ENCODE results near the gene MDH1.
"Not testable (repeated sequence)": the region's sequence is repeated elsewhere in the genome, so short reads cannot be mapped to it uniquely, and the experiment has no call there.

MDH1 gene

DNA sequence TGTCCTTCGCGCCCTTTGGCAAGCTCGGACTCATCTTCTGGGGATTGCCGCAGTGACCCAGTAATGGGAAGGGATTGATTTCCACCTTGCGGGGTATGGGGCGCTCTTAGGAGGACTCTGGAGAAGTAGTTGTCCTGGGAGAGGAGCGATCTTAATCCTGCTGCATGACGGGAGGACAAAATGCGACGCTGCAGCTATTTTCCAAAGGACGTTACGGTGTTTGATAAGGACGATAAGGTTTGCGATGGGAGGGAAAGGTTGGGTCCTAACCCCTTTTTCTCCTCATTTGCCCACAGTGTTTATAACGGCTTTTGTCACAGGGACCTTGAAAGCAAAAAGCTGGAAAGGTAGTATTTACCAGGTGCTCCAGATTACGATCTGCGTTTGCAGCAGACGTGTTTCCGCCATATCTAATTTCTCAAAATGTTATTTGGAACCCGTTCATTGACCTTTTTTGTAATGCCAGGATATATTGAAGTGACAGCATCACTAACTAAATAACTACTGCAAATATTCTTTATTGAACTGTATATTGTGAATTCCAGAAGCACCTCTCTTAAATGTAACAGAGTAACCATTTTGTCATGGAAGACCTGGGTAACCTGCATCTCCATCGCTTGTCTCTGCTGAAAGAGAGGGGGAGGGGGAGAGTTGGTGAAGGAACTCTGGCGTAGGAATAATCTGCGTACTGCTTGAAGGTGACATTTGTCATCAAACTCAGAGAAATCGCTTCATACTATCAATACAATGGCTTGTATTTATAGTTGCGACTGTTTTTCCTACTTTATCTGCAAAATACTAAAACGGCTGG lies 590 bp downstream of the MDH1 start:
- DNase-seq, result no peak

DNA sequence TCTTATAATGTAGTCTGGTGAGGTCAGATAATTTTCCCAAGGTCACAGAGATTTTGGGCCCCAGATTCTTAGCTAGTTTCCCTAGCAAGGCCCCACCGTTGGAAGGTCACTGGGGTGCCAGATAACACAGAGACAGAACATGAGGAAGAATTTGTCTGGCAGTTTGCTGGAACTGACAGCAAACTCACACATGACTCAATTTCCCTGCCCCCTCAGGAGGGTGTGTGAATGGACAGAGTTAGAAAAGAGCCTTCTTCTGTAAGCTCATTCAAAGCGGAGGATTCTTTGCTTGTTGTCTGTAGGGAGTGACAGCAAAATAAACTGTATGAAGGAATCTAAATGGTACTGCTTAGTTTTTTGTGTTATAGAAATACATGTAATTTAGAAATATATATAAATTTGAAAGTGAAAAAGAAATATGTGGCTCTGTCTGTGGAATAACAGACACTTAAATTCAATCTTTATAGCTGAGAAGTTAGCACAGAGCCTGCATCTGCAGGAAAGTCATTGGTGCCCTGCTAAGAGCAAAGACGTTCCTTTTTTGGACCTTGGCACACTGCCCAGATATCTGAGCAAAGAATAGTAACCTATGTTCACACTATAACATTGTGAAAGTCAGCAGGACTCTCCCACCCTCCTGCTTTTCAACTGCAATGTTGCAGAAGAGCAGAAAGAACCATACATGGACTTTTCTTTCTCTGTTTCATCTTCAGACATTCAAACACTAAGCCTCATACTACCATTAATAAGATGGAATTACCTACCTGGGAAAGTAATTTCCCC lies 2.1 kb downstream of the MDH1 start:
- no peak for DNase-seq

DNA sequence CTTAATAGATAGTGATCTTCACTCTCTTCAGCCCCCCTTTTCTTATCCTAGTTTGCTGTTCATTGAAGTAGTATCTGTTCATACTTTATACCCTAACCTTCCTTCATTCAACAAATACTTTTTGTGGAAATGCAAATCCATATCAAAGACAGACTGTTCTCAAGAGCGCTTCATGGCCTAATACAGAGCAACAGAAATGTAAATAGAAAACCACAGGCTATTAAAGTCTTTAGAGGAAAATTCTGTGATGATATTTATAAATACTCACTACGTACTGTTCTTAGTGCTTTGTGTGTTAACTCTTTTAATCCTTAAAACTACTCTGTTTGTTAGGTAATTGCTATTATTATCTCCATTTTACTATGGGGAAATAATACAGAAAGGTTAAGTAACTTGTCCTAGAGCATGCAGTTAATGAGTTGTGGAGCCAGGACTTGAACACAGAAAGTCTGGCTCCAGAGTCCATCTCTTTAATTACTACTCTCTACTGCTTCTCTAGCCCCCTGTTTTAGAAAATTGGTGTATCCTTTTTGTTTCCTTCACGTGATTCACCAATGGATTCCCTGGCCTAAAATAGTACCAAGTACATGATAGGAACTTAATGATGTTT lies 2.9 kb downstream of the MDH1 start:
- DNase-seq, result no peak

DNA sequence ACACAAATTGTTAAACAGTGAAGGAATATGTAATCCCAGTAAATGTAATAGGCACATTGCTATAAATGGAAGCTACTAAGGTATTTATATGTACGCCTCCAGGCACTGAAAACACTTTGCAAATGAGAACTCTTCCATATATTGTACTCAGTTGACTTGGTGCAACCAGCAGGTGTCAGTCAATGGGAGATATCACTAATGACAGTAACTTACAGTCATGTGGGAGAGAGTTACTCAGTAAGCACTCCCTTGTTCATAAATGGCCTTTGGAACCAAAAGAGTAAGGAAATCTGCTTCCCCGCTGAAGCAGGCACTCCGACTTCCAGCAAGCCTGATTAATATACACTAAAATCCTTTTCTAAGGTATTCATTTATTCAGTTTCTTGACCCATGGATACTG lies 5.9 kb downstream of the MDH1 start:
- DNase-seq, result no peak

DNA sequence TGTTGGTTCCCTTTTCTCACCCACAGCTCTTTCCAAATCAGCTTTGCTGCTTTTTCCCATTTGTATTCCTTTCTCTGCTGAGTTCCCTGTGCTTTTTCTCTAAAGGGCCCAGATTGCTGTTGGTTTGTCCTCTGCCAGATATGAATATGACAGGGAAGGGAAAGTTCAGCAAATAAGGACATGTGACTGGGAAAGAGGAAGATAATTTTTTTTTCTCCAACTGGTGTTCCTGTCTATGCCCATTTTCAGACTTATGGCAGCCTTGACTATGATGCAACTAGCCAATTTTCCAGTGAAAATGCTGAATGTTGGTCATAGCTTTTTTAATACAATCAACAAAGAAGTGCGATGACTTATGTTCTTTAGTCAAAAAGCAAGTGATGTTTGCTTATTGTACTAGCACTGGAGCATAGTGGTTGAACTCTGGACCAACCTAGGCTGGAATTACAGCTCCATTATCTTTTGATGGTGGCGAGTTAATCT lies 7.7 kb downstream of the MDH1 start:
- DNase-seq, result no peak

DNA sequence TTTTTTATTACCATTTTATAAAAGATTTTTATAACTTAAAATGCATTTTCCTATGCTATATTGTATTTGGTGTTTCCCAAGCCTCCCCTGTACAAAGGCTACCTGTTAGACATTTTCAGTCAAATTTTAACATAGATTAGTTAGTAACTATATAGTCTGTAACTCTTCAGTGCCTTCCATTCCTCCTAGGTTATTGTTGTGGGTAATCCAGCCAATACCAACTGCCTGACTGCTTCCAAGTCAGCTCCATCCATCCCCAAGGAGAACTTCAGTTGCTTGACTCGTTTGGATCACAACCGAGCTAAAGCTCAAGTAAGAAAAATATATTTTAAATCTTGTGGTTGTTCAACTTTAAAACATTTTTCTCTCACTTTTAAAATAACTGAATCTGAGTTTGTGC lies 10.2 kb downstream of the MDH1 start:
- DNase-seq, result no peak

DNA sequence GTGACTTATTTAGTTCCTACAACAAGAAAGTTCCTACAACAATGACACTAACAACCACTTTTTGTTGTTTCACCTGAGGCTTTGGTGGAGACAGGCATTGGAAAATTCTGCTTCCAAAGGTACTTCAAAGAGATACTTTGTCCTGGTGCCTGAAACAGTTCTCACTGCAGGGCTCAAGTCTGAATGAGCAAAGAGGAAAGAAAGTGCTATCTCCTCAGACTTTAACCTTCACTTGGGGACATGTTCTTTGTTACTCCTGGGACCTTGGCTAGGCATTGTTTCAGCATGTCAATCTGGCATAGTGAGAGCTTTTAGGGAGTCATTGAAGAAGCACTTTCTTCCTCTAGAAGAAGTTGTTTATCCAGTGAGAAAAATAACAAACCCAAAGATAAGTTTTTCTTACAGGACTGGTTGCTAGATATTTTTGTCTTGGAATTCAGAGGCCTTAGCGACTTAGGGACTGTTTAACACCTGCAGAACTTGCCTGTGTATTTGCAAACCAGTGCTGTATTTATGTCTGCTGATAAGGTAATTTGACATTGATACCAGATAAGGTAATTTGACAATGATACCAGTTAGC lies 12.2 kb downstream of the MDH1 start:
- no peak for DNase-seq

DNA sequence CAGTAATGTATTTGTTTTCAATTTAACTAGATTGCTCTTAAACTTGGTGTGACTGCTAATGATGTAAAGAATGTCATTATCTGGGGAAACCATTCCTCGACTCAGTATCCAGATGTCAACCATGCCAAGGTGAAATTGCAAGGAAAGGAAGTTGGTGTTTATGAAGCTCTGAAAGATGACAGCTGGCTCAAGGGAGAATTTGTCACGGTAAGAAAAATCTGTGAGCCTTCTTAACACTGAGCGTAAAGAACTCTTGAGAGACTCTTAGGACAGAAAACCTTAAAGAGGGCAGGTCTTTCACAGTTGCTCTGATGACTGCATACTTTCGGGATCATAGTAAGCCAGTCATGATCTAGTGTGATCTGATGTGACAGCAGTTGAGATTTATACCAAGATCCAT lies 15.9 kb downstream of the MDH1 start:
- DNase-seq, result no peak

GRCh38 chr2:63608865-63609264 lies 20.1 kb downstream of the MDH1 start:
- DNase-seq, result not testable (repeated sequence)

DNA sequence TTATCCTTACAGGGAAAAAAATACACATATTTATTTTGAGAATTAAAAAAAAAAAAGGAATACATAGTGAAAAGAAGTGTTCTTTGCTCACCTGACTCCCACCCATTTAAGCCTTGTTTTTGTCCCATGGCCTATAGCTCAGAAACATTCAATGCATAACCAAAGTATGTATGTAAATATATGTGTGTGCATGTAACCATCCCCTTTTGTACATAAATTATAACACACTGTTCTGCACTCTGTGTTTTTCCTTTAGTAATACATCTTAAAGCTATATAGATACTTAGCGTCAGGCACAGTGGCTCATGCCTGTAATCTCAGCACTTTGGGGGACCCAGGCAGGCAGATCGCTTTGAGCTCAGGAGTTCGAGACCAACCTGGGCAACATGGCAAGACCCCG lies 21.8 kb downstream of the MDH1 start:
- DNase-seq, result no peak

GRCh38 chr2:63613391-63613901 lies 24.7 kb downstream of the MDH1 start:
- no peak for DNase-seq

DNA sequence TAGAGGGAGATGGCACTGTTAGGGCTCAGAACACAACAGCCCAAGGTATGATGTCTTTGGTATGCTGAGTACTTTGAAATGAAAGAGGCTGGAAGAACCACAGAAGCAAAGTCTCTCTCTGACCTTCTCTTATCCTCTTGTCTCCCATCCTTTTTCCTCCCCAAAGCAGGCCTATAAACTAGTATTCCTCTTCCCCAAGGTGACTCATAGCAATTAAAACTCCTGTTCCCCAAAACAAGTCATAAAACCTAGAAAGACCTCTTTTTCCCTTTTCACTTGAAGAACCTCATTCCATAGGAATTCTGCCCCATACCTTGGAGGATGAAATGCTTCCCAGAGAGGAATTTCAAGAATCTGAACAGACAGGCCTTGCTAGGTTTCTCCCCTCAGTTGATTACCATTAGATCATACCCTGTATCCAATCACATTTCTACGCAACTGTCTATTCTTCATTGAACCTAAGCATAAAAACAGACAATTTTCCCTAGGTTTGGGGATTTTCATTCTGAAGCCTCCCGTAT lies 25.7 kb downstream of the MDH1 start:
- DNase-seq, result no peak

- no peak for DNase-seq
Measured at GRCh38 chr2:63614983-63615945, 26.5 kb downstream of the MDH1 start.

DNA sequence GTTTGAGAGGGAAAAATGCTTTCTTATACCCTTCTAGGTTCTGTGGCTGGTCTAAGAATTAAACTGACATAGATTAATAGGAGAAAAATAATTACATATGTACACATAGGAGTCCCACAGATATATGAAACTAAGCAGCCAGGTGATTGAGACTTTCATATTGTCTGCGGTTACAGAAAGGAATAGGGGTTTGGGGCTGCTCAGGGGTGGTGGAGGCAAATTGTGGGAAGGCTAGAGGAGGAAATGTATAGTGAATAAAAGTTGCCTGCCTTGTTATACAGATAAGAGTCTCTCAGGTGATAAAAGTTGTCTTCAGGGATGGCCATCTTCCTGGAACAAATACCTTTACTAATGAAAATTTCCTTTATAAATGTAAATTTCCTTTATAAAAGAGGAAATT lies 28.6 kb downstream of the MDH1 start:
- DNase-seq, result no peak

- no peak for DNase-seq
Measured at GRCh38 chr2:63619328-63619727, 30.6 kb downstream of the MDH1 start.

- DNase-seq, result no peak
Measured at GRCh38 chr2:63622751-63623150, 34.0 kb downstream of the MDH1 start.

DNA sequence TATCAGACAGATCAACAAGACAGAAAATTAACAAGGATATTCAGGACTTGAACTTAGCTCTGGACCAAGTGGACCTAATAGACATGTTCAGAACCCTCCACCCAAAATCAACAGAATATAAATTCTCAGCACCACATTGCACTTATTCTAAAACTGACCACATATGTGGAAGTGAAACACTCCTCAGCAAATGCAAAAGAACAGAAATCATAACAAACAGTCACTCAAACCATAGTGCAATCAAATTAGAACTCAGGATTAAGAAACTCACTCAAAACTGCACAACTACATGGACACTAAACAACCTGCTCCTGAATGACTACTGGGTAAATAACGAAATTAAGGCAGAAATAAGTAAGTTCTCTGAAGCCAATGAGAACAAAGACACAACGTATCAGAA lies 35.0 kb downstream of the MDH1 start:
- DNase-seq, result not testable (repeated sequence)

GRCh38 chr2:63627866-63628265 lies 39.1 kb downstream of the MDH1 start:
- no peak for DNase-seq

DNA sequence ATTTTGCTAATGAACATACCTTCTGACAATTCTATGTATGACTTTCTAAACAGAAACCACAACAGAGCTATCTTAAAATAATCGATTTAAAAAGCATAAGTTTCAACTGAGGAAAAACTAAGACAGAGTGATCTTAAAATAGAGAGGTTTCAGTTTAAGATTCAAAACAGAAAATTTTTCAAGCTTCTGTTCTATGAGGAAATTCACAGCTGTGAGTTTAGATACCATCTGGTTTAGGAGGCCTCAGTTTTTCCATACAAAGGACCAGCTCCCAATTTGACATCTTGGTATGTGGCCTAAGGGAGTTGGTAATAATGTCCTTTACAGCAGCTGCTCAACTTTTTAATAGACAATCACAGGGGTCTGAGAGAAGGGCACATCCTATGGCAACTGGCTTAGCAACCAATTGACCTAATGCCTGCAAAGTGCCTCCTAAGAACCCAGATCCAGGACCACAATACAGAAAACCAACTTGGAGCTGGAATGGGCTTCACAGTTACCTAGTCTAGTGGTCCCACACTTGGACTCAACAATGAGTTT lies 39.7 kb downstream of the MDH1 start:
- no peak for DNase-seq

DNA sequence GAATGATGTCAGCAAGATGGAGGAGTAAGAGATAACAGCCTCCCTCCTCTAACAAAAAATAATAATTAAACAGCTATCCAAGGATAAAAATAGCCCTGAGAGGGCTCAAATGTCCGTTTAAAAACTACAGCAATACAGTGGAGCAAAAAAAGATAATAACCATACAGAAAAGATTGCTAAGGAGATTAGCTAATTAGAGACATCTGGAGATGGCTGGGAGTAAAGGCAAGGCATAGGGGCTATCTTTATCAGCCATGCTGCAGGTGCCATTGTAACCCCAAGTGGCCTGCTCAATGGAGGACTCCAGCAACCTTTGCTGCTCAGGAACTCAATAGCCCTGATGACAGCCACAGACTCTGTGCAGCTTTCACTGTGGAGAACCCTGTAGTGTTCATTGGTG lies 42.7 kb downstream of the MDH1 start:
- no peak for DNase-seq

DNA sequence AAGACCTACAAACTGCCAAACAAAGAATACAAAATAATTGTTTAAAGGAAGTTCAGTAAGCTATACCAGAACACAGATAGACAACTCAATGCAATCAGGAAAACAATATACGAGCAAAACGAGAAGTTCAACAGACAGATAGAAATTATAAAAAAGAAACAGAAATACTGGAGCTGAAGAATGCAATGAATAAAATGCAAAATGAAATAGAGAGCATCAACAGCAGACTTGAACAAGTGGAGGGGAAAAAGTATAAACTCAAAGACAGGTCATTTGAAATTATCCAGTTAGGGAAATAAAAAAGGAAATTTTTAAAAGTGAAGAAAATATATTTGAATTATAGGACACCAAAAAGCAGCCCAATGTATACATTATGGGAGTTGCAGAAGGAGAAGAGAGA lies 43.6 kb downstream of the MDH1 start:
- DNase-seq, result no peak
